Cerebellar nuclear complex (tissue), 1 donor: ENCODE results near the gene USE1.

ENCODE experiments used
- DNase-seq, 2 experiments: peaks; one replicate each; lab custom pipeline; 2025; lab: John Stamatoyannopoulos, UW

The USE1 gene

GRCh38 chr19:17259118-17259780 lies 44.1 kb downstream of the USE1 start:
- no peak for DNase-seq

- no peak for DNase-seq
These were observed 44.8 kb downstream of the USE1 start for GRCh38 chr19:17259934-17260333.

GRCh38 chr19:17260842-17261325 lies 45.7 kb downstream of the USE1 start:
- DNase-seq: no peak

DNA sequence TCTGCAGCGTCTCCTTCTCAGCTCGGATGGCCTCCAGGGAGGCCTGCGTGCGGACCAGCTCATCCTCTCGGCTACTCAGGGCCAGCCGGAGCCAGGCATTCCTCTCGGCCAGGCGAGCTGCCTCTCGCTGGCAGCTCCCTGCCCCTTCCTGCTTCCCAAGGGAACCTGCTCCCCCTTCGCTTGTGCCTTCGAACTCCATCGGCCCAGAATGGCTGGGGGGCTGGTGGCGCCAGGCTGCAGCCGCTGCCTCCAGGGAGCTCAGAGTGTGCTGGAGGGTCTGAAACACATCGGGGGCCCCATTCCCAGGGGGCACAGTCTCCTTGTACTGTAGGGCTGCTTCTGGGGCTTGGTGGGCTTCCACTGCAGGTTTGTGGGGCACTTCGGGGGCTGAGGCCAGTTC lies 47.4 kb downstream of the USE1 start:
- no peak for DNase-seq

DNA sequence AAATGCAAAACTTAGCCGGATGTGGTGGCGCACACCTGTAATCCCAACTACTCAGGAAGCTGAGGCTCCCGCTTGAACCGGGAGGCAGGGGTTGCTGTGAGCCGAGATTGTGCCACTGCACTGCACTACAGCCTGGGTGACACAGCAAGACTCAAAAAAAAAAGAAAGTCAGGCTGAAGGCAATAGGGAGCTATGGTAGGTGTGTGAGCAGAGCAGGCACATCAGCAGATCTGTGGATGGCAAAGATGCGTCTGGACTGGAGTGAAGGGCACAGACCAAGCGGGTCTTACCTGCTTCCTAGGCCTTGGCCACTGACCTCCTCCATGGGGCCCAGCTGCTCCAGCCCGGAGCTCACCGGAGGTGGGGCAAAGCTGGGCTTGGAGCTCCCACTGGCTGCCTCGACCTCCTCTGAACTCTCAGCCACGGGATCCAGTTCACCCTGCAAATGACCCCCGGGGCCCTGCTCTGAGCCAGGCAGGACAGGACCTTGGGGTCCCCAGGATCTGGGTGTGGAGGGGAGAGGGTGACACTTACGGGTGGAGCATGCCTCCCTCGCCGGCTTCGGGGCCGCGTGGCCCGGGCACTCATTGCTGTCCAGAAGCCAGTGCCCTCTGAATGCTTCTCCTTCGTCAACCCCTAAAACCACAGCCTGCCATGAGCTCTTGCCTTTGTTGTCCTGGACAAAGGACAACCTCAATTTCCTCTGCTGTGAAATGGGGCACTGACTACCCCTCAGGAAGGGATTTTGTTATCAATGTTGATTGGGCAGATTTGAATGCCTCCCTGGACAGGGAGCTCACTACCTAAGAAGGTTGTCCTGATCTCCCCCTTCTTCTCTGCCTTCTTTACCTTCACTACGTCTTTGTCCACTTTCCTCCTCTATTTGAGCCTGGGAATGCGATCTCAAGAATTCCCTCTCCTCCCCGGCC lies 48.8 kb downstream of the USE1 start:
- DNase-seq: no peak

GRCh38 chr19:17264641-17264979 lies 49.5 kb downstream of the USE1 start, which contains the start of gene USHBP1:
USHBP1 (minus strand) TSS chr19:17264745; CDS start chr19:17264299, 446 bp downstream.
- DNase-seq: no peak

DNA sequence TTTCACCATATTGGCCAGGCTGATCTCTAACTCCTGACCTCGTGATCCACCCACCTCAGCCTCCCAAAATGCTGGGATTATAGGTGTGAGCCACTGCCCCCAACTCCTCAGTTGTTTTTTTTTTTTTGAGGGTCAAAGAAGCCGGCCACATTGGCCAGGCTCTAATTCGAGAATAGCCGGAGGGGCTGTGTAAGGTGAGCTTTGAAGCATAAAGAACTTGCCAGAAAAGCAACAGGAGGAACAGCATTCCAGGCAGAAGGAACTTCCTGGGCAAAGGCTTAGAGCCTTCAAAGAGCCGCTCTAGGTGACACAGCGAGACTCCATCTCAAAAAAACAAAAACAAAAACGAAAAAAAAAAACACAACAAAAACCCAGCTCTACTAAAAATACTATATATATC lies 50.9 kb downstream of the USE1 start:
- no peak for DNase-seq

GRCh38 chr19:17266589-17266974 lies 51.4 kb downstream of the USE1 start:
- DNase-seq: no peak

GRCh38 chr19:17266975-17267788 lies 52.0 kb downstream of the USE1 start, which contains the start of gene BABAM1:
BABAM1 (plus strand) TSS chr19:17267443; CDS start chr19:17268807, 1,364 bp downstream.
- peak; percentile 96 to 99 for DNase-seq

GRCh38 chr19:17268754-17269153 lies 53.6 kb downstream of the USE1 start:
- no peak for DNase-seq
